PC-9 (cell line): ENCODE data around the gene OR8K1. TPM values are rescaled to one million over a fixed set of nuclear protein-coding genes. Genes with fewer than 3 reads are reported as not detected.

Source experiments
- BruUV-seq: library from RNA; stranded (reverse); fragments of 400-500 nt; replicated peaks from 2 replicates; lab custom pipeline; 2021; lab: Mats Ljungman, UMichigan
- CTCF ChIA-PET: fragments of 300-600 bp; sonication (Branson Sonifier 250); formaldehyde crosslinking; loops from one replicate; lab custom pipeline; 2022; ENCODE audit warnings: antibody characterized with exemption; lab: Charles Lee
- POLR2A ChIA-PET: fragments of 300-600 bp; sonication (Branson Sonifier 250); formaldehyde crosslinking; loops from one replicate; lab custom pipeline; 2022; ENCODE audit warnings: antibody characterized with exemption; ENCODE audit not compliant: unreplicated experiment; lab: Charles Lee
- DNase-seq, 2 experiments: peaks; one replicate each; pipeline versions ENCODE4 v3.0.0 to v3.0.0-alpha.2; 2015 to 2022; ENCODE audit warnings: mixed read lengths in 1 of 2
- H2AFZ ChIP-seq: fragments of 200-600 bp; sonication (generic); 2 replicates; pipeline ENCODE4 v1.8.1; 2017; ENCODE audit warnings: antibody characterized with exemption
- H3F3A ChIP-seq: fragments of 200-600 bp; sonication (generic); 2 replicates; pipeline ENCODE4 v1.8.1; 2017; ENCODE audit warnings: antibody characterized with exemption, mild to moderate bottlenecking, low read depth; ENCODE audit not compliant: insufficient read depth
- H3K27ac ChIP-seq: fragments of 200-600 bp; sonication (generic); 2 replicates; pipeline ENCODE4 v1.6.1; 2016; ENCODE audit warnings: mixed run types
- H3K27me3 ChIP-seq: fragments of 200-600 bp; sonication (generic); 2 replicates; pipeline ENCODE4 v1.6.1; 2016; ENCODE audit warnings: low read depth, mixed run types; ENCODE audit not compliant: insufficient read depth
- H3K36me3 ChIP-seq: fragments of 200-600 bp; sonication (generic); 2 replicates; pipeline ENCODE4 v1.6.1; 2016; ENCODE audit warnings: low read depth, mixed run types
- H3K4me1 ChIP-seq: fragments of 200-600 bp; sonication (generic); replicated peaks from 2 replicates; pipeline ENCODE4 v1.6.1; 2016; ENCODE audit warnings: mixed run types; ENCODE audit not compliant: insufficient read depth
- H3K4me2 ChIP-seq: fragments of 200-600 bp; sonication (generic); 2 replicates; pipeline ENCODE4 v1.6.1; 2017; ENCODE audit warnings: mixed run types
- H3K4me3 ChIP-seq: fragments of 200-600 bp; sonication (generic); 2 replicates; pipeline ENCODE4 v1.6.1; 2016; ENCODE audit warnings: mixed run types
- H3K79me2 ChIP-seq: fragments of 200-600 bp; sonication (generic); 2 replicates; pipeline ENCODE4 v1.6.1; 2017; ENCODE audit warnings: low read depth, mixed run types
- H3K9me2 ChIP-seq: fragments of 200-600 bp; sonication (generic); 2 replicates; pipeline ENCODE4 v1.8.1; 2017; ENCODE audit warnings: mild to moderate bottlenecking; ENCODE audit not compliant: insufficient read depth
- H3K9me3 ChIP-seq: fragments of 200-600 bp; sonication (generic); 2 replicates; pipeline ENCODE4 v1.8.1; 2016; ENCODE audit warnings: low read depth; ENCODE audit not compliant: insufficient read depth
- H4K20me1 ChIP-seq: fragments of 200-600 bp; sonication (generic); 2 replicates; pipeline ENCODE4 v1.8.1; 2017; ENCODE audit not compliant: insufficient read depth
- CTCF ChIP-seq: fragments of 200-600 bp; sonication (generic); conservative IDR thresholded peaks from 2 replicates; pipeline ENCODE4 v1.6.1; 2017; ENCODE audit warnings: mixed run types, antibody characterized with exemption, mild to moderate bottlenecking, moderate library complexity
- EZH2 ChIP-seq: fragments of 200-600 bp; sonication (generic); IDR thresholded peaks from 2 replicates; pipeline ENCODE4 v1.8.0; 2017; ENCODE audit warnings: antibody characterized with exemption, low read depth
- intact Hi-C: fragments of 100-400 bp; cut with micrococcal nuclease; formaldehyde crosslinking; loops from one replicate; pipeline ENCODE4 v1.10.0; 2022; ENCODE audit not compliant: unreplicated experiment
- total RNA-seq: library from RNA; stranded (reverse); gene quantifications from 2 replicates; pipeline ENCODE4 v1.2.3, GENCODE V29; 2021

OR8K1 gene
- total RNA-seq, 1 experiment from 2014 or later, result not detected

DNA sequence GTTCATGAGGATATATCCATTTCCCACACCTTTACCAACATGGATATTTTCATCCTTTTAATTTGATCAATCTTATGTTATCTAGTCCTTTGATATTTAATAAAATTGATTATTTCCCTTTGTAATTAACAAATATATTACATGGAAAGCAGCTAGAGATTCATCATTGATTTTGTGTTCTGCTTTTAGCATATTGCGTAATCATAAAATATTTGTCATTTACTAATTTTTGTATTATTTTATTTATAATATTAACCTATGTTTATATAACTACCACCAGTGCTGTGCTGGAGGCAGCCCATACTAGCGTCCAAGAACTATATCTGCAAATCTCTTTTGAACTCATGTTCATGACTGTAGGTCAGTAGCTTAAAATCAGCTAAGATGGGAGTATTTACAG, 34.3 kb downstream of the OR8K1 start:
- H3K36me3 ChIP-seq, result no peaks in the 10 kb centered on the region

GRCh38 chr11:56394381-56394780, 48.5 kb downstream of the OR8K1 start:
- TF ChIP-seq CTCF (no peak), EZH2 (no peak)
- H3K79me2 ChIP-seq, result no peaks in the 10 kb centered on the region
- no peak overlapping the region for H3K4me2 ChIP-seq
- no peak overlapping the region for H3K4me3 ChIP-seq
- H3K4me1 ChIP-seq, result no peaks in the 10 kb centered on the region
- no peak overlapping the region for H3K27ac ChIP-seq
- H4K20me1 ChIP-seq, result no peaks in the 10 kb centered on the region; the same call in 1 of the 2 replicates
- intact Hi-C loops, result no loop called here
- CTCF ChIA-PET, result no interaction called here
- no peaks in the 10 kb centered on the region for H3F3A ChIP-seq
- H3K27me3 ChIP-seq, result no peaks in the 10 kb centered on the region
- H3K36me3 ChIP-seq, result no peaks in the 10 kb centered on the region
- POLR2A ChIA-PET, result no interaction called here
- H3K9me3 ChIP-seq, result no peaks in the 10 kb centered on the region
- no TSS peak for BruUV-seq
- DNase-seq, result no peak
- no peaks in the 10 kb centered on the region for H3K9me2 ChIP-seq
- H2AFZ ChIP-seq, result no peak overlapping the region

More for the DNA sequence above, 34.3 kb downstream of the OR8K1 start:
- no peak for DNase-seq
- no peaks in the 10 kb centered on the region for H3K79me2 ChIP-seq
- no peak for TF ChIP-seq CTCF
- TF ChIP-seq EZH2, result no peak
- no peaks in the 10 kb centered on the region for H3K27me3 ChIP-seq
- no peaks in the 10 kb centered on the region for H3K4me1 ChIP-seq
- H3K9me3 ChIP-seq, result no peaks in the 10 kb centered on the region
- no peak overlapping the region for H2AFZ ChIP-seq
- intact Hi-C loops, result no loop called here
- no peak overlapping the region for H3K4me3 ChIP-seq
- no peak overlapping the region for H3K4me2 ChIP-seq
- ChIA-PET POLR2A (no interaction called here), CTCF (no interaction called here)
- no TSS peak for BruUV-seq
- H3K27ac ChIP-seq, result no peak overlapping the region
- H4K20me1 ChIP-seq, result no peaks in the 10 kb centered on the region
- H3K9me2 ChIP-seq, result no peaks in the 10 kb centered on the region
- no peaks in the 10 kb centered on the region for H3F3A ChIP-seq

DNA sequence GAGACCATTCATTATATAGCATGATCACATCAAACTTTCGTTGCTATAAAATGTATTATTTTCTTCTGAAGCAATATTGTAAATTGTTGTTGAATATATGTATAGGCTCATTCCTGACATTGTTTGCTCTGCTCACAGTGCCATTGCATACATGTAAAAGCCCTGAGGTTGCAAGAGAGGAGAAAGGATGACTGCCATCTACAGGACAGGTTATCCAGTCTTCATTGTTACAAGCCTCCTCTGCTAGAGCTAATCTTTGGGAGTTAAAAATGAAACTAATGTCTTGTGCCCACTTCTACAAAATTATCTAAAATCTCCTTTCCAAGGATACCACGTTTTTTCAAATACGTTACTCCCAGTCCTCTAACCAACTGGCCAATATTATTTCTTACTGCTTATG, 50.2 kb downstream of the OR8K1 start:
- no peaks in the 10 kb centered on the region; the same call in 1 of the 2 replicates for H4K20me1 ChIP-seq
- ChIA-PET POLR2A (no interaction called here), CTCF (no interaction called here)
- TF ChIP-seq EZH2 (no peak), CTCF (no peak)
- H3F3A ChIP-seq, result no peaks in the 10 kb centered on the region
- BruUV-seq, result no TSS peak
- H2AFZ ChIP-seq, result no peak overlapping the region
- H3K4me3 ChIP-seq, result no peak overlapping the region
- intact Hi-C loops, result no loop called here
- no peaks in the 10 kb centered on the region for H3K4me1 ChIP-seq
- H3K79me2 ChIP-seq, result no peaks in the 10 kb centered on the region
- no peak overlapping the region for H3K4me2 ChIP-seq
- no peaks in the 10 kb centered on the region for H3K36me3 ChIP-seq
- no peaks in the 10 kb centered on the region for H3K9me3 ChIP-seq
- H3K27ac ChIP-seq, result no peak overlapping the region
- no peaks in the 10 kb centered on the region for H3K27me3 ChIP-seq
- H3K9me2 ChIP-seq, result no peaks in the 10 kb centered on the region
- DNase-seq, result no peak

Other genes with a start within 250 kb of the OR8K1 start
- gene OR8H2, start 242.4 kb upstream of the OR8K1 start, total RNA-seq, result not detected in 2 replicates
- not detected in 2 replicates for gene OR8H3, start 223.7 kb upstream of the OR8K1 start, total RNA-seq
- not detected in 2 replicates for gene OR8J3, start 205.8 kb upstream of the OR8K1 start, total RNA-seq
- gene OR8K5, start 185.7 kb upstream of the OR8K1 start, total RNA-seq, result not detected in 2 replicates
- not detected in 2 replicates for gene OR5J2, start 169.4 kb upstream of the OR8K1 start, total RNA-seq
- gene OR5T2, start 111.8 kb upstream of the OR8K1 start, total RNA-seq, result not detected in 2 replicates
- not detected in 2 replicates for gene OR5T3, start 93.8 kb upstream of the OR8K1 start, total RNA-seq
- not detected in 2 replicates for gene OR5T1, start 71.9 kb upstream of the OR8K1 start, total RNA-seq
- not detected in 2 replicates for gene OR8H1, start 53.8 kb upstream of the OR8K1 start, total RNA-seq
- not detected in 2 replicates for gene OR8K3, start 30.9 kb upstream of the OR8K1 start, total RNA-seq
- gene OR8J1, start 8.3 kb downstream of the OR8K1 start, total RNA-seq, result not detected in 2 replicates
- gene OR8U1, start 29.6 kb downstream of the OR8K1 start, total RNA-seq, result not detected in 2 replicates
- not detected in 2 replicates for gene OR5AL1, start 66.7 kb downstream of the OR8K1 start, total RNA-seq
- not detected in 2 replicates for gene OR5M3, start 127.3 kb downstream of the OR8K1 start, total RNA-seq
- gene OR5M8, start 145.3 kb downstream of the OR8K1 start, total RNA-seq, result not detected in 2 replicates
- not detected in 2 replicates for gene OR5M11, start 197.2 kb downstream of the OR8K1 start, total RNA-seq
- not detected in 2 replicates for gene OR5M10, start 231.7 kb downstream of the OR8K1 start, total RNA-seq